GM18505 (cell line): ENCODE data around the gene MYH13.

ENCODE experiments used
- ATAC-seq: cut with Tn5 transposase; IDR thresholded peaks from one replicate; pipeline ENCODE4 v1.9.1; 2021; ENCODE audit not compliant: unreplicated experiment
- POLR2A ChIP-seq: IDR thresholded peaks from 4 replicates; pipeline ENCODE4 v1.6.1; 2011; ENCODE audit warnings: borderline replicate concordance; ENCODE audit not compliant: insufficient read depth, insufficient read length; ENCODE audit errors: extremely low read depth

Gene MYH13

DNA sequence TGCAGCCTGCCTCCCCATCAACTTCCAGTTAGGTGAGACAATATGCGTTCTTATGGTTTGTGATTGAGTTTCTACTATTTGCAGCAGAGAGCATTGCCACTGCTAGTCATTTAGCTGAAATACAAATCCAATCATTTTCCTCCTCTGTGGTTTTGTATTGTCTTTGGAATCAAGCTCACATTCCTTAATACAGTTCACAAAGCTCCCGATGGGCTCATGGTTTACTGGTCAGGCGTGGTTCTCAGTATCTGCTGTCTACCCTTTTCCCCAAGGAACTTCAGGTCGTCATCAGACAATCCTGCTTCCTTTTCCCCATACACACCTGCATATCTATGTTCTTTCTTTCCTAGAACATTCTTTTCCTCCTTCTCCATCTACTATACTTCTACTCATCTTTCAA lies 104.8 kb downstream of the MYH13 start:
- no peak for ATAC-seq
- TF ChIP-seq POLR2A, result no peak

GRCh38 chr17:10266296-10266876 lies 106.4 kb downstream of the MYH13 start:
- ATAC-seq, result no peak
- no peak for TF ChIP-seq POLR2A

- no peak for ATAC-seq
Measured at GRCh38 chr17:10265100-10265810, 107.6 kb downstream of the MYH13 start.

GRCh38 chr17:10264051-10264450 lies 108.8 kb downstream of the MYH13 start:
- ATAC-seq, result no peak
- TF ChIP-seq POLR2A, result no peak

More at GRCh38 chr17:10265100-10265810, 107.6 kb downstream of the MYH13 start:
- no peak for TF ChIP-seq POLR2A

DNA sequence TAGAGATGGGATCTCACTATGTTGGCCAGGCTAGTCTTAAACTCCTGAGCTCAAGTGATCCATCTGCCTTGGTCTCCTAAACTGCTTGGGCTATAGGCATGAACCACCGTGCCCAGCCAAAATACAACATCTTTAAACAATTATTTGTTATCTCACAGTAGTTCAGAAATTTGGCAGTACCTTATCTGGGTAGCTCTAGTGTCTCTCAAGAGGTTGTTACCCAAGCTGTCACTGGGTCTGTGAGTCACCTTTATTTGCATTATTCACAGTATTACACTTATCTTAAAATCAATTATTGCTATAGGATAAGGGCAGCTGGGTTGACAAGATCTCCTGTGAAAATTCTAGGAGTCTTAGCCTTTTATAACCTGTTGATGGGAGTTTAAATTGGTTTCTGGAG lies 110.4 kb downstream of the MYH13 start:
- no peak for TF ChIP-seq POLR2A
- no peak for ATAC-seq

DNA sequence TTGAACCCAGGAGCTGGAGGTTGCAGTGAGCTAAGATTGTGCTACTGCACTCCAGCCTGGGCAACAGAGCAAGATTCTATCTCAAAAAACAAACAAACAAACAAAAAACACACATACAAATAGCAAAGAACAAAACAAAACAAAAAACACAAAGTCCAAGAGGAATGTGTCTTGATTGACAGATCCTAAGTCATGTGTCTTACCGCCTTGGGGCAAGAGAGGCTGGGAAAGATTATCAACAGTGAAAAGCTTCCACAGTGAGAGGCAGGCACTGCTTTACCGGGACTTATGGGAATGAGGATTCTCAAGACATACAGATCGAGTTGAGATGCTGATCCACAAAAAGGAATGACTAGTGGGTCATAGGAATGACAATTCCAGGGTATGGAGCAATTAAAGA lies 111.7 kb downstream of the MYH13 start:
- no peak for ATAC-seq
- no peak for TF ChIP-seq POLR2A

DNA sequence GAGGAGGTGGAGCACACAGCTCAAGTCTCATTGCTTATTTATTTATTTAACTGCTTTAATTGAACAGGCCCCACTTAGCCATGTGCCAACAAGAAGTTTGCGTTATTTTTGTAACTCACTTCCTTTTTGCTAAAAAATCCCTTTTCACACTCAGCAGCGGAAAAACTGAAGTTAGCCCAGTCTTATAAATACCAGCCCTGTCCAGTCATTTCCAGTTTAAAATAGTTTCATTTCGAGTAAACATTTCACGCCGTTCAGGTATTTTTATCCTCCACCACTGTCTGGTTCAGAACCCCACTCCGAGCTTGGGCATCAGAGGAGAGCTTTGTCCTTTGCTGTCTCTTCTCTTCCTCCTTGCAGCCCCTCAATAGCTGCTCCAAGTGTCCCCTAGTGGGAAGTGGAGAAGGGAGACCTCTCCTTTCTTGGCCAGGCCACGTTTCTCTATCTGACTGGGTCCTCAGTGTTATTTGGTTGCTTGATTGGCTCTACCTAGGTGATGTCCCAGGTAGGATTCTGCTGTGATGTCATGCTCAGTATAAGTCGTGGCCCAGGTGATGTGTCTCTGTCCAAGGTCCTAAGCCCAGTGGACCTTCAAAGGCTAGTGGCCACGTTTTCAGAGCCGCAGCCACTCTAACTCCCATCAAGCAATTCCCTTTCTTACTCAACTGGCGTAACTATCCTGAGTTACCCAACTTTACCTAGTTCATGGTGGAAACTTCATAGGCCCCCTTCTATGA lies 121.4 kb downstream of the MYH13 start:
- no peak for TF ChIP-seq POLR2A
- peak; percentile 76 for ATAC-seq
